NCI-H2107 treated with DMSO at 0.1 percent for 48 hours (cell line): ENCODE data around the gene STX19.

Source experiments
- DNase-seq: peaks from one replicate; lab custom pipeline; 2025; ENCODE audit not compliant: unreplicated experiment; lab: John Stamatoyannopoulos, UW

Gene STX19

DNA sequence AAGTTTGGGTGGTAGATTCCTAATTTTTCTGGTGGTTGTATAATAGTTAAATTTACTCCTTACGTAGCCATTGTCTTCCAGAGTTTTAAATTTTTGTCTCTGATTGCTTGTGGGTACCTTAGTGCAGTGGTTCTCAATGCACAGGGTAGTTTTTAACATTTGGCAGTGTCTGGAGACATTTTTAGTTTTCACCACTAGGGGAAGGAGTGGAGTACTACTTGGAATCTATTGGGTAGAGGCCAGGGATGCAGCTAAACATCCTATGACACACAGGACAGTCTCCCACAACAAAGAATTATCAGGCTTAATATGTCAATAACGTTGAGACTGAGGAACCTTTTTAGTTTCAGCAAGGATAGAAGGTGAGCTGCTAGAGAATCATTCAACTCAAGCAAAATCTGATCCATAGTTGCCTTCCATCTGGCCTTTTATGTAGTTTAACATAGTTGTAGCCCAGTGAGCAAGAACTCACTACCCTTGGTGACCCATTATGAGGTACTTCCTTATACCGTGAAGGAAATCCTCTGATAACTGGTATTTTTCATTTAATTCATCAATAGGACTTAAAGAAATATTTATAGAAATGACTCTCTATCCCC lies 8.6 kb upstream of the STX19 start:
- peak; percentile 9 for DNase-seq

DNA sequence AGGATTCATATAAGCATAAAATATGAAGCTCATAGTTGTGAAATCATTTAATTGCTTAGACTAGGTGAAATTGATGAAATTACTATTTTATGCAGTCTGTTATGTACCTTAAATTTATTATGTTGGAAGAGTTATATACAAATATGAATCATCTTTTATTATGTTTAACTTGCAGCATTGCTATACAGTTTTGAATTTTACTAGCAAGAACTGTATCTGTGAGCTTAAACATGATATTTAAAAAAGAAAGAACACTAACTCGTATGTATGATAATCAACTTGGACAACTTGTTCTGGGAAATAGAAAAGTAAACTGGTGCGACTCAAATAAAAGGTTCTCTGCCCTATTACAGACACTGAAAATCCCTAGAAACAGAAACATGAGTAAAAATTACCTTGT lies 1.8 kb downstream of the STX19 start:
- DNase-seq = no peak

DNA sequence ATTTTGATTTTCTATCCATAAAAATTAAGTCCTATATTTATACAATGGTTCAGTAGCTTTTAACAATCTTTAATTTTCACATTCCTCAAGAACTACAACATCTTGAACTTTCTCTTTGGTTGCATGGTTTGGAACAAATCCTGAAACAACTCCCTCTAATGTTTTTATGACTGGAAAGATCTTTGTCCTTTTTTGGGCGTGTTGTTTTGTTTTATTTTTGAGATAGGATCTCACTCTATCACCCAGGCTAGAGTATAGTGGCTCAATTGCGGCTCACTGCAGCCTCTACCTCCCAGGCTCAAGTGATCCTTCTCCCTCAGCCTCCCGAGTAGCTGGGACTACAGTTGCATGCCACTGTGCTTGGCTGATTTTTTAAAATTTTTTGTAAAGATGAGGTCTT lies 4.0 kb downstream of the STX19 start:
- DNase-seq = no peak

DNA sequence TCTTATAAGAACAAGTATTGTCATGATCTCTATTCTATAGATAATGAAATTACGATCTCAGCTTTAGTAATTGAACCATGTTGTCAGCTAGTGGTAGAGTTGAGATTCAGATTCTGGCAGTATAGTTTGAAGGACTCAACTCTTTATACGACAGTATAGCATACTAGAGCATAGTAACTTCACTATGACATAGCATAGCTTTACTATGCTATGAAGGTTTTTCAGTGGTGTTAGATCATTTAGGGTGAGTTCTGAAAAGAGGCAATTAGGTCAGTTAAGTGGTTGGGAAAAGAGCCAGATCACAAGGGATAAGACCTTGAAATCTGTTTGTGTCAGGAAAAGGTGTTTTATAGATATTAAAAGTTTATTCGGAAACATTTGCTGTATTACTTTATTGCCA lies 8.1 kb downstream of the STX19 start:
- DNase-seq = no peak

DNA sequence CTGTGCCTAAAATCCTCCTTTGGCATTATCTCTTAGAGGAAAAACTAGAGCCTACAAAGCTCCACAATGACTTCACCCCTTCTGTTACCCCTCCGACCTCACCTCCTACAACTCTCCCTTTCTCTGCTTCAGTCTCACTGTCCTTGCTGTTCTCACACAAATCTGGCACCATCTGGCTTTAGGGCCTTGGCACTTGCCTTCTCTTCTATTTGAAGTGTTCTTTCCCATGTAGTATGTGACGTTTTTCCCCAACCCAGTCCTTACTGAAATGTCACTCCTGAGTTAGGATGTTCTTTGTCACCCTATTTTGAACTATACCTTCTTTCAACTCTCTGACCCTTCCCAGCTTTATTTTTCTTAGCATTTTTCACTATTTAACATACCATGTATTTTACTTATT lies 8.7 kb downstream of the STX19 start:
- no peak for DNase-seq

DNA sequence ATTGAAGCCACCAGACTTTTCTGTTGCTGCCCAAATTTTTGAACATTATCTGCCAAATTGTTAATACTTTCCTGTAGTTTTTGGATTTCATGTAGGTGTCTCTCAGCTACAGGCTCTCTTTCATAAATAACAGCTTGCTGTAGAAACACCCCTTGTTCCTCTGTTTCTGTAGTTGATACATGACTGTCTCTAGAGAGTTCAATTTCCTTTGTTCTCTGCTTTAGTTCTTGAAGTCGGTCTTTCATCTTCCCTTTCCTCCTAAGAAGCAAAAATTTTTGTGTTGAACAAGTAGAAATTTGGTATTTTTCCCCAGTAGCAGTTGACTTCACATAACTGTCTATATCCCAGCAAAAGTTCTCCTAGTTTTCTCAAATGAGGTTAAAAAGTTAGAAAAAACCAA lies 13.4 kb downstream of the STX19 start:
- DNase-seq = no peak

DNA sequence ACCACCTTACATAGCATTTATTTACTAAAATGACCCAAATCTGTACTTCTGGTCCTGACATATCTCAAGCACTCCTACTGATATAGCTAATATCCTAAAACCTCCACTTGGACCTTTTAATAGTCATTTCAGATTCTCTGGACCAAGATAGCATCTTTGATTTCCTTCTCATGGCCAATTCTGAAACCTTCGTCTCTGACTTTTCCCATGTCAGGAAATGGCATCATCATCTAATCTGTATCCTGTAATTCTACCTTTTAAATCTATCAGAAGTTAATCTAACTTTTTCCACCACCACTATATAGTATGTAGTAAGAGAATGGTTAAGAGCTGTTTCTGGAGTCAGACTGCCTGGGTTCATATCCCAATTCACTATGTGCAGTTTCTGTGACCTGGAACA lies 16.2 kb downstream of the STX19 start:
- no peak for DNase-seq

DNA sequence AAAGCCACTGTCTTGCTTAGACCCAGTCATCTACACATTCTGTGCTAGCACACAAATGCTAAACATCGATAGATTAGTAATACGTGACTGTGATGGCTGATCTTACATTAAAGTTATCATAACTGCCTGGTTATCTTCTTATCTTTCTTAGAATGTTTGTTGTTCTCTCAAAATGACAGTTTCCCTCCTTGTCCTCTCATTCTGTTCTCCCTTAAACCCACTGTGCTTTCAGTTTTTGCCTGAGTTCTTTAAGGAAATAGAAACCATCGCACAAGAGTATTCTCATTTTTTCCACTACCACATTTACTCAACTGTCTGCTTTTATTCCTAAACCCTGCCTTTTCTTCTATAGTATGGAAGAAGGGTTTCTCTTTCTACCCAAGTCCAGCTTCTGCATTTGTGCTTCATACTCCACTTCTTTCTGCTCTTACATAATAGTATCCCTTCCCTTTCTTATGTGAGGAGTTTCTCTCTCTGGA lies 17.1 kb downstream of the STX19 start:
- no peak for DNase-seq

DNA sequence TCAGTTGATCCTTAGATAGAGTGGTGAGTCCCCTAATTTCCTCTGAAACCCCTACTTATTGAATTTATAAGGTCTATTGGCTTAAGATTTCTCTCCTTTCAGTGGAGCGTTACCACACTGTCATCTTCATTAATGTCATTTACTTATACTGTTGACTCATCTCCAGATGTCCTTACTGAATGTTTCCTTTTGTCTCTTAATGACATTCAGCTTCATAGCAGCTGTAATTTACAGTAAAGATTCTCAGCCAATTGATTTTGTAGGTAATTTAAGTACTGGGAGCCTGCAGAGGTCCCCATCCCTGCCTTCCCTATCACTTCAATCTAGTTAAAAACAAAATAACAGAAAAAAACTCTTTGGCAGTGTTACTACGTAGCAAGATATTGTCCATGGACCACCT lies 18.8 kb downstream of the STX19 start:
- no peak for DNase-seq

DNA sequence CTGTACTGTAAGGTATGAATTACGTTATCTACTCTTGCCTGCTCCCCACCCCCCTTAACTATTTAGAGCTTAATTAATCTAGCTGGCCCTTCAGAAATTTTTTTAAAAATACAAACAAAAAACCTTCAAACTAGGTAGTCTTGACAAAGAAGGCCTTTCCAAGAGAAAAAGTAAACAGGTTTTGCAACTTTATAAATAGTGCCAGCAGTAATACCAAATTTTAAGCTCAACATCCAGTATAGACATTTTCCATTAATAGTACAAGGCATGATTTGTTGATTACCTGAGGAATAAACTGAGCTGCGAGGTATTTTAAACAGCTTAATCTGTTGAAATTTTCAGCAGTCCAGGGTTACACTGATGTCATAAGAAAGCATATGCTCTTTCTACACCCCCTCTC lies 20.1 kb downstream of the STX19 start:
- no peak for DNase-seq

DNA sequence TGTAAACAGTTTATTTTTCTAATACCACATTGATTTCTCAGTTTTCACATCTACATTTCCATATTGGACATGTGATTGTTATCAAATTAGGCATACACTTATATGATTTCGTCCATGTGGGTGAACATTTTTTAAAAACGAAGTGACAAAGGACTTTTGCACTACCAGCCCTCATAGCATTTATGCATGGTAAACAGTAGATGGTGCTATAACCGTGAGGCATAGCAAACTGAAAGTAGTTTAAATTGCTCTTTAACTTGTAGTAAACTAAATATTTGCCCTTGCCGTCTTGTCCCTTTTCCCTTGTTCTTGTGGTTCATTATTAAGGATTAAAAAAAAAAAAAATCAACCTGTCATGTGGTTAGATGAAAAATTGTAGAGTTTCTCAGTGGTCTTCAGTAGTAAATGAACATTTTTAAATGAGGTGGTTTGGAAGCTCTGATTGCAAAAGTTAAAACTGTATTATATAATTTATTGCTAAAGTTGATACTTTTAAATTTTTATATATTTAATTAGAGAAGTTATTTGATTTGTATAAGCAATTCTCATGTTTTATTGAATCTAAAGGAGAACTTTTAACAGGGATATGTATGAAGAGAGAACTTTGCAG lies 24.0 kb downstream of the STX19 start:
- peak; percentile 12 for DNase-seq

DNA sequence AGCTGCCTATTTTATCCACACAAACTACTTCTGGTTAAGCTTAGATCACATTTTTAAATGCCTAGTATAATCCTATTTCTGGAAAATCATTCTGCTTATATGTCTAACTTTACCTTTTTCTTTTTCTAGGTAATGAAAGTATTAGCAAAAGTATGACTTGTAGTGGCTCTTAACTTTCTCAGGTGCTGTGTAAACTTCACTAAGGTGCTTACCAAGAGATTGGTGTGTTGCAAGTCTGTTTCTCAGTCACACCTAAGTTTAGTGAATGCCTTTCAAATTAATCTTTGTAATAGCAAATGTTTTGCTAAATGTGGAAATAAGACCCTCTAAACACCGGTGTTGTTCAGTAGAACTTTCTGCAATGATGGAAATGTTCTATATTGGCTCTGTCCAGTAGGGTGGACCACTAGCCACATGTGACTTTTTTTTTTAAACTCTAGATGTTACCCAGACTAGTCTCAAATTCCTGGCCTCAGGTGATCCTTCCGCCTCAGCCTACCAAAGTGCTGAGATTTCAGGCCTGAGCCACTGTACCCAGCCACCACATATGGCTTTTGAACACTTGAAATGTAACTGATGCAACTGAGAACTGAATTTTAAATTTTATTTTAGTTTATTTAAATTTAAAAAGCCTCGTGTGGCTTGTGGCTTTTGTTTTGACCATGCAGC lies 26.4 kb downstream of the STX19 start:
- DNase-seq = no peak

DNA sequence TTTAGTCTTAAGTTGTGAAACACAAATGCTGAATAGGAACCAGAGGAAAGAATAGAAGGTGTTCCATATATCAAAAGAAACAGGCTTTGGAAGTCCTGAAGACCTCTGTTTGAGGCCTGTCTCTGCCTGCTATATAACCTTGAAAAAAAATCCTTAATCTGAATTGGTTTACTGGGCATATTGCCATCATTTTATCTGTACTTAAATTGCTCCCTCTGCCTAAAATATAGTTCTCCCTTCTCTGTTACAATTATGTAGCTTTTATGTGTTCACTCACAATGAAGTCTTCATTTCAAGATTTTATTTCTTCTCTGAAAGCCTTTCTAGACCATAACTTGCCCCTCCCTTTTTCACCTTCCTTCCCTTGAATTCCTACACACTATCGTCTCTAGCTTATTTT lies 27.2 kb downstream of the STX19 start:
- DNase-seq = no peak

DNA sequence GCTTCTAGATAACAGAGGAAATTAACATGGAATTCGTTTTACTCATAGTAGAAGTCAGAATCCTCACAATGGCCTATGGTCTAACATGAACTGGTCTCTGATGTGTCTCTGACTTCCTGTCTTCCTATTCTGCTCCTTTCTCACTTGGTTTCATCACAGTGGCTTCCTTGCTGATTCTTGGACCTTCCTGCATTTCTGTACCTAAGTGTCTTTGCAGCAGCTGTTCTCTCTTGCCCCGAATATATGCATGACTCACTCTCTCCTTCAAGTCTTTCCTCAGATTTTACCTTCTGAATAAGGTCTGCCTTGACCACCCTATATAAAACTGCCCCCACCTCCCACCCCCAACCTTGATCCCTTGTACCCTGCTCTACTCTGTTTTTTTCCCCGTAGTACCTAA lies 34.3 kb downstream of the STX19 start:
- DNase-seq = no peak

DNA sequence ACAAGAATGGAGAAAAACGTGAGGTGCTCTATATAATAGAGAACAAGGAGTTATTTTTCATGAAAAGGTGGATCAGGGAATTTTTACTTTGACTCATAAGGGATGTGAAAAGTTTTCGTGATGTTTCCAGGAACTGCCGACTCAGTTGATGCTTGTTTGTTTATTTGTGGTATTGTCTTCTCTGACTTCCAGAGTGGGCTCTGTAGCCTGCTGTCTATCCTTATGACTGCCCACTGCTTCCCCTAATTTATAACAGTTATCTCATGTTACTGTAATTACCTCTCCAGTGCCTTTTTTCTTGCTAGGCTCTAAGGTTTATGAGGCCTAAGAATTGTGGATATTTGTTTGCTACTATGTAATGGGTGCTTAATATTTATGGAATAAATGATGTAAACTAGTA lies 36.2 kb downstream of the STX19 start:
- DNase-seq = no peak

DNA sequence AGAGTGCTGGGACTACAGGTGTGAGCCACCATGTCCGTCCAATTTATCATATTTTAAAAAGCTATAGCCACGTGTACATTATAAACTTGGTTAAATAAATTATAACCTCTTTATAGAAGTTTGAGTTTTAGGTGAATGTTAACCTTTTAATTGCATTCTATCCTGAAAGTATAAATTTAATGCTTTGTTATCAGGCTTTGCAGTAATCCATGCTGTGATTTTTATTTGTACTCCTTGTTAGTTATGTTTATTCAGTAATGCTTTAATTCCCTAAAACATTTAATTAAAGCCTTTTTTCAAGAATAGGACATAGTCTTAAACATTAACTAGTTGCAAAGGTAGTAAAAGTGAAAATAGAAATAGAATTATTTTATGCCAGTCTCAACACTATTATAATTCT lies 36.8 kb downstream of the STX19 start:
- DNase-seq = no peak

DNA sequence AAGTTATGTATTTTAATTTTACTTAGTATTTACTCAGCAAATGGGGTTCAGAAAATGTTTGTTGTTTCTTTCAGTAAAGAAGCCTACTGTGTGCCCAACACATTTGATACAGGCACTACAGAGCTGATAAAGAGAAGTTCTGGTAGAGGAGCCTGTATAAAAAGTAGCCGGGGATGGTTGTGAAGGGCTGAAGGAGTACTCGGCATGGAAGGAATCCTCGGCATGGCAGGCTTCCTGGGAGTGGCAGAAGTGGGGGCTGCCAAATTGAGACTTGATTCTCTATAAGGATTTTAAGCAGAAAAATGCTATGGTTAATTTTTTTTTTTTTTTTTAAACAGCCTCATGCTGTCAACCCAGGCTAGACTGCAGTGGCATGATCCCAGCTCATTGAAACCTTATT lies 39.2 kb downstream of the STX19 start:
- DNase-seq = no peak

DNA sequence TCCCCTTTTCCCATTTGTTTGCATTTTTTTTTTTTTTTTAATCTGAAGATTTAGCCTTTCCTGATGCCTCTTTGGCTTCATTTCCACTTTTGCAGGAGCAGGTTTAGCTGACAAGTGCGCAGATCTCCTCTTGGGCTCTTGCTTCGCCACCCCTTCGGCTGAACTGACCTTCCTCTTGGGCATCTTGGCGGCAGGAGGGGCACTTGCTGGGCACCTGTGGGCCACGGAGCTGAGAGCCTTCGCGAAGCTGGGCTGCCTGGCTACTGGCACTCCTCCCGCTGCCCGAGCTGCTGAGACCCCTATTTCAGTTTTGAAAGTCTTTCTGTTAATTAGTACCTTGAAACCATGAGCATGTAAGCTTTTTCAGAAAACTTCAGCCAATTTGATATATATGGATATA lies 39.6 kb downstream of the STX19 start:
- DNase-seq = no peak

DNA sequence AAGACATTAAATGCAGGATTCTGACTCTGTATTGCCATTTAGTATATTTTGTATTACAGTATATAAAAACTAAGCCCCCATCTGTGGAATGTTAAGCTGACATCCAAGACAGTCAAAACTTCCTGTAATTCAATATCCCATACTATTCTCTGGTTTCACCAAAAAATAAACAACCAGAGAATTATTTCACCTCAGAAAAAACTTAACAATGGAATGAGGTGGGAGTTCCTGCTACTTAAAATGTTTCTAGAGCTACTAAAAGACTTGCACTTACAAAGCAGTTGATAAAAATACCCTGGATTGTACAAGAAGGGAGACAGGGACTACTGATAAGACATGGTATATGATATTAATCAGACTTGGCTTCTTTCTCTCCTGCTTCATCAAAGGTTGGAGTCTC lies 40.1 kb downstream of the STX19 start:
- DNase-seq = no peak

DNA sequence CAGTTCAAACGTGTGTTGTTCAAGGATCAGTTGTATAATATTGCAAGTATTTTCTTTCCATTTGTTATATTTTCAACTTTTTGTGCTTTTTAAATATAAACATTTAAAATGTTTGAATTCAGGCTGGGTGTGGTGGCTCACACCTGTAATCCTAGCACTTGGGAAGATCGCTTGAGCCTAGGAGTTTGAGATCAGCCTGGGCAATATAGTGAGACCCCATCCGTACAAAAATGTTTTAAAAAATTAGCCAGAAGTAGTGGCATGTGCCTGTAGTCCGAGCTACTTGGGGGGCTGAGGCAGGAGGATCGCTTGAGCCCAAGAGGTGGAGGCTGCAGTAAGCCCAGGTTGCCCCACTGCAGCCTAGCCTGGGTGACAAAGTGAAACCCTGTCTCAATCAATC lies 43.8 kb downstream of the STX19 start:
- no peak for DNase-seq

DNA sequence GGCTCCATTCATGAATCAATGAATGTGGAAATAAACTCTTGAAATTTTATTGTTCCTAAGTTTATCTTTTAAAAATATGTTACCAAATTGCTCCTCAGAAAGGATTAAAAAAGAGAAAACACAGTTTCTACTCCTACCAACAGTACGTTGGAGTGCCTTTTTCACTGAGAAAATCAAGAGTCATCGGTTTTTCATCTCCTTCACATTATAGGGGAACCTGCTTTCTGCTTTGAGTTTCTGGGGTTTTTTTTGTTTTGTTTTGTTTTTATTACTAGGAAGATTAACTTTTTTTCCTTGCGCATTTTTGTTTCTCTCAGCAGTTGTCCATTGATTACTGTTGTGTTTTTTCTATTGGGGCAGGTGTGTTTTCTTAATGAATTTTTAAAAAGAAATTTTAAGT lies 45.0 kb downstream of the STX19 start:
- no peak for DNase-seq

DNA sequence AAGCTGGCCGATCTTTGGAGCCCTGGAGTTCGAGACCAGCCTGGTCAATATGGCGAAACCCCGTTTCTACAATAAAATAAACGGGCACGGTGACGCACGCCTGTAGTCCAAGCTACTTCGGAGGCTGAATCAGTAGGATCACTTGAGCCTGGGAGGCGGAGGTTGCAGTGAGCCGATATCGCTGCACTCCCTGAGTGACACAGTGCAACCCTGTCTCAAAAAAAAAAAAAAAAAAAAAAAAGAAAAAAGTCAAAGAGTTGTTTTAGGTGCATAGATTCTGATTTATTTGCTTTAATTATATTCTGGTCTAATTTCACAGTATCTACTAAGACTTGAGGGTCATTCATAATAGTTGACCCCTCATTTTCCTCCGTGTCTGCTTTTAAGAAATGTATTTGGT lies 46.7 kb downstream of the STX19 start:
- no peak for DNase-seq
